ENCODE results near the gene AGAP1.

The AGAP1 gene

GRCh38 chr2:235534678-235535422, 41.0 kb downstream of the AGAP1 start:
- no peak for DNase-seq

DNA sequence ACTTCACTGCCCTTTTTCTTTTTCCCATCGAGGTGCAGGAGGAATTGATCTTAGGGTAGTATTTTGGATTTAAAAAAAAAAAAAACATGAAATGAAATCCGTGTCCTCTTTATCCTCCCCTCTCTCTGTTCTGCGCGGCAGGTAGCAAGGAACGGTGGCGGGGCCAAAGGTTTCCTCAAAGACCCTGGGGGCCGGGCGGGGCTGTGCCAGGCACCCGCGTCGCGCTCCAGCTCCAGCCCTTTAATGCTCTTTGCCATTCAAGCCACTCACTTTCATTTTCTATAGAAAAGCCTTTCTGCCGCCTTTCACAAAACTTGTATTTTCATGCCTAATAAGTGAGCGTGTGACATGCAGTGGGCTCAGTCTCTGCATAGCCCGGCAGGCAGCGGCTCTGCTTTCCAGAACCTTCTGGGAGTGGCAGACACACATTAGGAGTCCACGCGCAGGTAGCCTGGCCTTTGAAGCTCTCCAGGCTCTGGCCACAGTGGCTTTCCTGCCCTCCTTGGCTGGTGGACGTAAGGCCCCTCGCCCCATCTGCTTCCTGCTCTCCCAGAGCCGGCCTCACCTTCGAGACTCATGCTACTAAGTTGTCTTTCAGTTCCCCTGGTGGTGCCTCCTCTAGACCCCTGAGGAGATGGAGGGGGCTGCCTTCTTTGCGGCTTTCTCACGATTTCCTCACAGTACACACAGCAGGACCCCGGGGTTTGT, 41.7 kb downstream of the AGAP1 start:
- no peak for DNase-seq

- DNase-seq, result no peak
These were observed 42.9 kb downstream of the AGAP1 start for GRCh38 chr2:235536711-235537110.

GRCh38 chr2:235537186-235537585, 43.3 kb downstream of the AGAP1 start:
- DNase-seq, result no peak

GRCh38 chr2:235537587-235537986, 43.7 kb downstream of the AGAP1 start:
- DNase-seq, result no peak

DNA sequence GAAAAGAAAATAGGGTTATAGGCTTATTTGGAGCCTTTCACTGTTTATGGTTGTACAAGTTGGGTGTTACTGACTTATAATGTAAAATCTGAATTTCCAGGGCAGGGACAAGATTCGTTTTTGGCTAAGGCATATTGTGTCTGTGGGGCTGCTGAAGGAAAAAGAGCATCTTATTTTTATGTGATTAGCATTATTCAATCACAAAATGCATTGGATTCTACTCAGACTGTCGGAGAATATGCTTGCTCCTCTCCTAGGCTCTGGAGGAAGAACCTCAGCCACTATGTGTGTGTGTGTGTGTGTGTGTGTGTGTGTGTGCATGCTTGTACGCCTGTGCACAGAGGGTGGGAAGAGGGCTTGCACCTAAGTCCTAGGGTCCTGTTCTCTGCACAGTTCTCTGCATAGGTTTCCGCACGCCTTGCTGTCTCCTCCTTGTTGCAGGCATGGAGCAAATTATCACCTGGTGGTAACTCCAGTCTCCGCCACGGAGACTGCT, 44.3 kb downstream of the AGAP1 start:
- no peak for DNase-seq

GRCh38 chr2:235538981-235539380, 45.1 kb downstream of the AGAP1 start:
- DNase-seq, result no peak

DNA sequence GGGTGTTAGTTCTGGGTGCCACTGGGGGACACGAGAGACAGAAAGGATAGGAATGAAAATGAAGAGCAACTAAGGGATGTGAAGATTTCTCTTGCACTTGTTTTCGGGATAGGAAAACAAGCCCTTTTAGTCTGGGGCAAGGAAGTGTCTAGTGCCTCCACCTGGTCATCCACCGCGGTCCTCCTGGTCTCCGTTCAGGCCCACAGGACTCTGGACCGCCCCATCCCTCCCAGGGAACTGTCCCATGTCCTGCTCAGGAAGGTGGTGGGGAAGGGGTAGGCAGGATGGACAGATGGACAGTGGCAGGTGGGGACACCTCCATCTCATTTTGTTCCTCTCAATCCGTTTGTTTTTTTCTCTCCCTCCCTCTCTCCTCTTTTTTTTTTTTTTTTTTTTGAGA, 45.9 kb downstream of the AGAP1 start:
- no peak for DNase-seq

DNA sequence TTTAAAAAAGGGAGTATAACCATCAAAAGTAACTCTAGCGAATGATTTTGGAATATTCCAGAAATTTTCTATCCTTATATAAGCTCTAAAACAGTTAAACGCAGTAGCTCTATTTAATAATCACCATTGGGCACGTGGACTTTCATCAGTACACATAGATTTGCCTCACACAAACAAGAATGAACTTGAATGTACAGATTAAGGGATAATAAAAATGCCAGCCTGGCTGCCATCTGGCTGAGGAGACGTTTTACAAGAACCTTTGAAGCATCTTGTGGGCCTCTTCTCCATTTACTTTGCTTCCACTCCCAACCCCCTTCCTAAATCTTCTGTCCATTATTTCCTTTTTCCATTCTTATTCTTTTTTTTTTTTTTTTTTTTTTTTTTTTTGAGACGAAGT, 47.2 kb downstream of the AGAP1 start:
- DNase-seq, result no peak

GRCh38 chr2:235541838-235542549, 48.2 kb downstream of the AGAP1 start:
- DNase-seq, result no peak

GRCh38 chr2:235542733-235543127, 48.9 kb downstream of the AGAP1 start:
- peak; percentile 78 for DNase-seq

GRCh38 chr2:235543128-235543750, 49.4 kb downstream of the AGAP1 start:
- DNase-seq, result no peak

GRCh38 chr2:235543851-235544688, 50.2 kb downstream of the AGAP1 start:
- DNase-seq, result no peak

GRCh38 chr2:235544689-235544969, 50.8 kb downstream of the AGAP1 start:
- no peak for DNase-seq

DNA sequence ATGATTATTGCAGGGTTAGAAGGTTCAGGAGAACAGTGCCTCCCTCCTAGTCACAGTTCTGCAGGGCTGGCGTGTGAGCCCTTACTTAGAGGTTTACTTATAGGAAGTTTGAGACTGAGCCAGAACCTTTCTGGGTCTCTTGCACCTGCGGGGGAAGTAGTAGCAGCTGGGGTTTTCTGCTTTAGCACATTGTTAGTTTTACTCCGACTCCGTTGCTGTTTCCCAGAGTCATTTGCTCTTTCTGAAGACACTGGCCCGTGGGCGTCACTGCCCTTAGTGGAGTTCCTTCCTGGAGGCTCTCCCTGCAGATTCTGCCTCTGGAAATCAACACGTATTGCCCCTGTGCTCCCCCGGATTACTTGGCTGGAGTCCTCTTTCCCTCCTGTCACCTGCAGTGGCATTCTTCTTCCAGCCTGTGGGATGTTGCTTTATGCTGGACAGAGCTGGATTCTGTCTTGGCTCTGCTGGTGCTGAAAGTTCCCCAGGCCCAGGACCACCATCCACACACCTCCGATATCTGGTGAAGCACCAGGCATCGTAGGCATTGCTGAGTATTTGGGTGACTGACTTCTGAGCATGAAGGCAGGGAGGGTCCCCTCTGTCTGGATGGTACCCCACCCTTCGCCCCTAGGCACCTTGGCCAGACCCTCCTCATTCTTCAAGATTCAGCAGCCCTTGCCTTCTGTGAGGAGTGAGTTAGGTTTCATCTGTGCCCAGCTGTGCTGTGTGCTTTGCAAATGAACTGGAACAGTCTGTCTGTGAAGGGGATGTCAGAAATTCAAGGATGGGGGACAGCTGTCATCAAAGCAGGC, 51.7 kb downstream of the AGAP1 start:
- DNase-seq, result no peak

DNA sequence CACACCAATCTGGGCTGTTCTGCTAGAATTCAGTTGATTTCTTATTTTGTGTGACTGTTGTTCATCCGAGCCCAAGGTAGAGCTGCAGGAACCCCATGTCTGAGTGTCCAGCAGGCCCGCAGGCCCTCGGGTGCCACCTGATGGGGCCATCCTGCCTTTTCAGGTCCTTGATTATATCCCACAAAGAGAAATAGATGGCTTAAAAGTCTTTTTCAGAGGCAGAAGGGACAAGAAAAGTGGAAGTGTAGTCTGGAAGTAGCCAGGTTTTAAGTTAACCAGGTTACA, 52.2 kb downstream of the AGAP1 start:
- DNase-seq, result no peak

GRCh38 chr2:235546436-235546835, 52.6 kb downstream of the AGAP1 start:
- DNase-seq, result no peak

GRCh38 chr2:235549735-235550377, 56.0 kb downstream of the AGAP1 start:
- DNase-seq, result no peak

DNA sequence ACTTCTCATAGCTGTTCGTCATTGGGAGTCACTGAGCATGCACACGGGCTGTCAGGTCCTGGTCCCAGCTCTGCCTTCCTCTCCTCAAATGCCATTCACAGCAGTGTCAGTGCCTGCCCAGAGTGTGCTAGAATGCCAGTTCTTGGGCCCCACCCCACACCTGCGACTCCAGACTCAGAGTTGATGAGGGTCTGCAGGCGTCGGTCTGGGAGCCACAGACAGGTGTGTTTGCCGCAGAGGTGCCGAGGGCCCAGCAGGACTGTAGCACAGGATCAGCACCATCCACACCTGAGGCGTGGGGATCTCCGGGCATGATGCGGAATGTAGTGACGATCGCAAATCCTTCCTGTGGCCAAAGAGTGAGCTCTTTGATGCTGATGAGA, 56.5 kb downstream of the AGAP1 start:
- no peak for DNase-seq

- DNase-seq, result no peak
These were observed 57.1 kb downstream of the AGAP1 start for GRCh38 chr2:235550946-235551345.

DNA sequence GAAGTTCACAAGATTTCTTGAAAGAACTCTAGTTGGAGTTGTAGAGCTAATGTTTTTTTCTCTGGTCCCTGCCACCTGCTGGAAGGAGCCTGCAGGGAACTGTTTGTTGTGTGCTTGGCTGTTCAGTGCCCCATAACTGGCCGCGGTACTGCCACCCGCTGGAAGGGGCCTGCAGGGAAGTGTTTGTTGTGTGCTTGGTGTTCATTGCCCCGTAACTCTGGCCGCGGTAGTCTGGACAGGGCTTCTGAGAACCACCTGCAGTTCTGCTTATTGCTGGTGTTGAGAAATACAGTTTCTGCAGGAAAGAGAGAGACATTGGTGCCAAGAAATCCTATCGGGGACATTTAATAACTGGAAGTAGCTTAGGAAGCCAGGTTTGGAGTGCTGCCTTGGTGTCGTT, 58.1 kb downstream of the AGAP1 start:
- no peak for DNase-seq

GRCh38 chr2:235552671-235553070, 58.8 kb downstream of the AGAP1 start:
- DNase-seq, result no peak
